Measurements from ENCODE around the gene XAGE1A. TPM values are rescaled to one million over a fixed set of nuclear protein-coding genes. Genes with fewer than 3 reads are reported as not detected.
"Not testable (repeated sequence)": the region's sequence is repeated elsewhere in the genome, so short reads cannot be mapped to it uniquely, and the experiment has no call there.

XAGE1A gene, protein sequence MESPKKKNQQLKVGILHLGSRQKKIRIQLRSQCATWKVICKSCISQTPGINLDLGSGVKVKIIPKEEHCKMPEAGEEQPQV
- total RNA-seq (2022) (not detected in 2 replicates), Bru-seq, nascent RNA (not detected), BruChase-seq, experiment 1, labeled RNA remaining after a 2-hour chase (not detected), BruChase-seq, experiment 2, labeled RNA remaining after a 6-hour chase (not detected)
- long read RNA-seq: 0 reads

DNA sequence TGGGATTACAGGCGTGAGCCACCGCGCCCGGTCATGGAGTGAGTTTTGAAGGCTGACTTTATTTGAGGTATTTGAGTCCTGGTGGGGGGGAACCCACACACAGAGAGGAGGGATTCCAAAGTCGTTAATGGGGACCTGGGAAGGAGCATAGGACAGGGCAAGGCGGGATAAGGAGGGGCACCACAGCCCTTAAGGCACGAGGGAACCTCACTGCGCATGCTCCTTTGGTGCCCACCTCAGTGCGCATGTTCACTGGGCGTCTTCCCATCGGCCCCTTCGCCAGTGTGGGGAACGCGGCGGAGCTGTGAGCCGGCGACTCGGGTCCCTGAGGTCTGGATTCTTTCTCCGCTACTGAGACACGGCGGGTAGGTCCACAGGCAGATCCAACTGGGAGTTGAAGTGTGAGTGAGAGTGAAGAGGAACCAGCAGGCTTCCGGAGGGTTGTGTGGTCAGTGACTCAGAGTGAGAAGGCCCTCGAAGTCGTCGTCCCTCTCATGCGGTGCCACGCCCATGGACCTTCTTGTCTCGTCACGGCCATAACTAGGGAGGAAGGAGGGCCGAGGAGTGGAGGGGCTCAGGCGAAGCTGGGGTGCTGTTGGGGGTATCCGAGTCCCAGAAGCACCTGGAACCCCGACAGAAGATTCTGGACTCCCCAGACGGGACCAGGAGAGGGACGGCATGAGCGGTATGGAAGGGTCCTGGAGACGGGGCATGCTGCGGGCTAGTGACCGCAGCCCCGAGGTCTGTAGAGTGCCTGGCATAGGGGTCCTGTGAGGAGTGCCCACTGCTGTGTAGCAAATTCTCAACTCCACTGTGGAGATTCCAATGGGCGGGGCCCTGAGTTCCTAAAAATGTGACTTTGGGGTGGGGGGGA is at the start of gene XAGE1A:
TSS of gene XAGE1A (plus strand) at position 264 of the 874 bp plus-strand sequence. CDS start 1,554 bp downstream, outside the sequence.
- H3K4me1 ChIP-seq; intact Hi-C loops (cut with micrococcal nuclease; ENCODE audit: unreplicated experiment); H3K27me3 Mint-ChIP-seq (ENCODE audit: insufficient read depth, unreplicated experiment); POLR2A ChIA-PET; H3K9me3 ChIP-seq; DNase-seq; BruUV-seq (replicated peaks); H3K36me3 ChIP-seq (ENCODE audit: control insufficient read depth, insufficient read depth, low read length); H3K36me3 Mint-ChIP-seq (ENCODE audit: insufficient read depth, unreplicated experiment); CTCF ChIA-PET; H3K4me1 Mint-ChIP-seq (ENCODE audit: low read depth, unreplicated experiment); H3K9me3 Mint-ChIP-seq (ENCODE audit: unreplicated experiment); H3K4me3 ChIP-seq (ENCODE audit: low read depth, low read length); H3K4me3 Mint-ChIP-seq (ENCODE audit: unreplicated experiment); H3K27ac Mint-ChIP-seq (ENCODE audit: unreplicated experiment); H3K27me3 ChIP-seq (replicated peaks; ENCODE audit: control insufficient read depth, insufficient read depth, low read length): not testable (repeated sequence)

DNA sequence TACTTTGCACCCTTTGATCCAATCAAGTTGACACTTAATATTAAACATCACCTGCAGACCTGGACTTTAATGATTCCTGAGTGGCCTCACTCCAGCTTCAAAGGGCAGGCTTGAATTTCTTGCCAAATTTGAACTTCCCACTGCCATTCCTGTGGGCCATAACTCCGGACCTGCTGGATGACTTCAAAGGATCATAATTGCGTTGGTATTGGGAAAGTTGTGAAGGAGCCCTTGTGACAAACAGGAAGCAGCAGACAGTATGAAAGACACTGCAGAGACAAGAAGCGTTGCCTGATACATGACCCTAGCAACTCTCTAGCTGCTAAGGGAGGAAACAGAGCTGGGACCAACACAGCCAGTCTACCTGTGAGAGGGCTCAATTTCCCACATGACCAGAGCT is 43.6 kb upstream of the XAGE1A start:
- POLR2A ChIA-PET; BruUV-seq (replicated peaks); H3K9me3 ChIP-seq; H3K9me3 Mint-ChIP-seq (ENCODE audit: unreplicated experiment); H3K27me3 Mint-ChIP-seq (ENCODE audit: insufficient read depth, unreplicated experiment); H3K4me3 Mint-ChIP-seq (ENCODE audit: unreplicated experiment); H3K27me3 ChIP-seq (replicated peaks; ENCODE audit: control insufficient read depth, insufficient read depth, low read length); H3K27ac Mint-ChIP-seq (ENCODE audit: unreplicated experiment); H3K36me3 ChIP-seq (ENCODE audit: control insufficient read depth, insufficient read depth, low read length); H3K4me1 ChIP-seq; H3K4me3 ChIP-seq (ENCODE audit: low read depth, low read length); CTCF ChIA-PET; DNase-seq; H3K36me3 Mint-ChIP-seq (ENCODE audit: insufficient read depth, unreplicated experiment); intact Hi-C loops (cut with micrococcal nuclease; ENCODE audit: unreplicated experiment); H3K4me1 Mint-ChIP-seq (ENCODE audit: low read depth, unreplicated experiment): not testable (repeated sequence)

DNA sequence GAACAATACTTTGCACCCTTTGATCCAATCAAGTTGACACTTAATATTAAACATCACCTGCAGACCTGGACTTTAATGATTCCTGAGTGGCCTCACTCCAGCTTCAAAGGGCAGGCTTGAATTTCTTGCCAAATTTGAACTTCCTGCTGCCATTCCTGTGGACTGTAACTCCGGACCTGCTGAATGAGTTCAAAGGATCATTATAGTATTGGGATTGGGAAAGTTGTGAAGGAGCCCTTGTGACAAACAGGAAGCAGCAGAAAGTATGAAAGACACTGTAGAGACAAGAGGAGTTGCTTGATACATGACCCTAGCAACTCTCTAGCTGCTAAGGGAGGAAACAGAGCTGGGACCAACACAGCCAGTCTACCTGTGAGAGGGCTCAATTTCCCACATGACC is 24.3 kb upstream of the XAGE1A start:
- H3K4me3 ChIP-seq (ENCODE audit: low read depth, low read length); H3K36me3 ChIP-seq (ENCODE audit: control insufficient read depth, insufficient read depth, low read length); DNase-seq; CTCF ChIA-PET; intact Hi-C loops (cut with micrococcal nuclease; ENCODE audit: unreplicated experiment); H3K9me3 Mint-ChIP-seq (ENCODE audit: unreplicated experiment); POLR2A ChIA-PET; H3K27me3 Mint-ChIP-seq (ENCODE audit: insufficient read depth, unreplicated experiment); H3K27ac Mint-ChIP-seq (ENCODE audit: unreplicated experiment); H3K4me3 Mint-ChIP-seq (ENCODE audit: unreplicated experiment); H3K27me3 ChIP-seq (replicated peaks; ENCODE audit: control insufficient read depth, insufficient read depth, low read length); H3K9me3 ChIP-seq; H3K4me1 Mint-ChIP-seq (ENCODE audit: low read depth, unreplicated experiment); H3K36me3 Mint-ChIP-seq (ENCODE audit: insufficient read depth, unreplicated experiment); BruUV-seq (replicated peaks); H3K4me1 ChIP-seq: not testable (repeated sequence)

DNA sequence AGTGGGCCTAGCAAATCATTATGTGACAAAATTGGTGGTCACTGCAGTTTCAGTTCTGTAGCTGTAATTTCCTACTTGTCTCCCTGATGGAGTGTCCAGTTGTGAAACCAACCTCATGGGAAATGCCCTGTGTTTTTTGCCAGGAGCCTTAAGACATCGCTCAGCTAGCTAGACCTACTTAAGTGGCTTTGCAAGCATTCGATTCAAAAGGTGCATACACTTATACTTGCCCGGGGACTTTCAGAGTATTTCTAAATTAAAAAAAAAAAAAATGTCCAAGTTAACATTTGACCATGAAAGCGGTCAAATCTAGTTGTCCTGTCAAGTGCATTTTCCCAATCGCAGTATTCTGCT is 788 bp downstream of the XAGE1A start:
- H3K27me3 ChIP-seq (replicated peaks; ENCODE audit: control insufficient read depth, insufficient read depth, low read length); H3K4me1 ChIP-seq; H3K4me1 Mint-ChIP-seq (ENCODE audit: low read depth, unreplicated experiment); POLR2A ChIA-PET; H3K9me3 Mint-ChIP-seq (ENCODE audit: unreplicated experiment); H3K27ac Mint-ChIP-seq (ENCODE audit: unreplicated experiment); H3K4me3 ChIP-seq (ENCODE audit: low read depth, low read length); H3K9me3 ChIP-seq; H3K27me3 Mint-ChIP-seq (ENCODE audit: insufficient read depth, unreplicated experiment); BruUV-seq (replicated peaks); H3K36me3 ChIP-seq (ENCODE audit: control insufficient read depth, insufficient read depth, low read length); DNase-seq; H3K36me3 Mint-ChIP-seq (ENCODE audit: insufficient read depth, unreplicated experiment); H3K4me3 Mint-ChIP-seq (ENCODE audit: unreplicated experiment); CTCF ChIA-PET; intact Hi-C loops (cut with micrococcal nuclease; ENCODE audit: unreplicated experiment): not testable (repeated sequence)

DNA sequence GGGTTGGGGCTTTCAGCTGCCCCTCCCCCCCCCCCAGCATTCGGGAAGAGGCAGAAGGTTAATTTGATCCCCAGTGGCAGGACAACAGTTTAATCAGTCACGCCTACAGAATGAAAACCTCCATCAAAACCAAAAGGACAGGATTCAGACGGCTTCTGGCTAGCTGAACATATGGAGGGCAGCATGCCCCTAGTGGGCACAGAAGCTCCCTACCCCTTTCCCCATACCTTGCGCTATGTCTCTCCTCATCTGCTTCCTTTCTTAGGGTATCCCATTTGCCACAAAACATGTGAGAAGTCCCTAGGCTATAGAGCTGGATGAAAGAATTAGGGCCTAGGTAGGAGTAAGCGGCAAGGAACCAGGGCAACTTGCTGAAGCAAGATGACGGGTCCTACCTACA is 5.8 kb downstream of the XAGE1A start:
- H3K4me3 ChIP-seq (ENCODE audit: low read depth, low read length); POLR2A ChIA-PET; H3K4me1 Mint-ChIP-seq (ENCODE audit: low read depth, unreplicated experiment); H3K36me3 ChIP-seq (ENCODE audit: control insufficient read depth, insufficient read depth, low read length); BruUV-seq (replicated peaks); H3K36me3 Mint-ChIP-seq (ENCODE audit: insufficient read depth, unreplicated experiment); H3K27me3 ChIP-seq (replicated peaks; ENCODE audit: control insufficient read depth, insufficient read depth, low read length); H3K9me3 ChIP-seq; H3K4me1 ChIP-seq; DNase-seq; H3K9me3 Mint-ChIP-seq (ENCODE audit: unreplicated experiment); H3K4me3 Mint-ChIP-seq (ENCODE audit: unreplicated experiment); H3K27ac Mint-ChIP-seq (ENCODE audit: unreplicated experiment); intact Hi-C loops (cut with micrococcal nuclease; ENCODE audit: unreplicated experiment); H3K27me3 Mint-ChIP-seq (ENCODE audit: insufficient read depth, unreplicated experiment); CTCF ChIA-PET: not testable (repeated sequence)

Measured in Caco-2 (cell line).